ENCODE results near the gene PIPOX. TPM values are rescaled to one million over a fixed set of nuclear protein-coding genes. Genes with fewer than 3 reads are reported as not detected.

The PIPOX gene
- polyA plus RNA-seq, 1 donor from 2014 or later = 4.4 TPM

- Histone ChIP-seq H3K9me3 (ENCODE audit: low read length) (no peaks in the 10 kb centered on the region), H3K9me2 (ENCODE audit: insufficient read depth, low read length) (no peaks in the 10 kb centered on the region), H2AFZ (ENCODE audit: low read depth, low read length) (no peak overlapping the region), H3K27me3 (ENCODE audit: insufficient read depth, low read depth, low read length) (peaks cover 21% of the 10 kb centered on the region), H3K9ac (ENCODE audit: low read length) (no peak overlapping the region), H3K36me3 (ENCODE audit: insufficient read depth, low read length) (no peaks in the 10 kb centered on the region), H3K79me2 (replicated peaks; ENCODE audit: insufficient read depth, low read length) (no peaks in the 10 kb centered on the region), H3F3A (ENCODE audit: insufficient read depth, low read length, poor library complexity, severe bottlenecking) (no peaks in the 10 kb centered on the region), H3K4me2 (ENCODE audit: low read length) (no peak overlapping the region), H3K4me3 (ENCODE audit: low read length) (peak overlapping the region; percentile 73), H3K27ac (ENCODE audit: low read length) (no peak overlapping the region), H4K20me1 (ENCODE audit: insufficient read depth) (no peaks in the 10 kb centered on the region)
- TF ChIP-seq TAF1 (IDR thresholded peaks at IDR 0.05; ENCODE audit: low read depth) (no peak), EP300 (conservative IDR thresholded peaks at IDR 0.05; ENCODE audit: poor library complexity, severe bottlenecking) (no peak), RAD21 (conservative IDR thresholded peaks at IDR 0.05) (no peak), POLR2AphosphoS5 (IDR thresholded peaks at IDR 0.05) (no peak), SMC3 (conservative IDR thresholded peaks at IDR 0.05; ENCODE audit: poor library complexity) (no peak), EZH2 (IDR thresholded peaks at IDR 0.05; ENCODE audit: borderline replicate concordance, insufficient read depth, low read length, poor library complexity, severe bottlenecking) (no peak), MXI1 (conservative IDR thresholded peaks at IDR 0.05; ENCODE audit: poor library complexity, severe bottlenecking) (no peak)
- TF ChIP-seq, protein P1, sequence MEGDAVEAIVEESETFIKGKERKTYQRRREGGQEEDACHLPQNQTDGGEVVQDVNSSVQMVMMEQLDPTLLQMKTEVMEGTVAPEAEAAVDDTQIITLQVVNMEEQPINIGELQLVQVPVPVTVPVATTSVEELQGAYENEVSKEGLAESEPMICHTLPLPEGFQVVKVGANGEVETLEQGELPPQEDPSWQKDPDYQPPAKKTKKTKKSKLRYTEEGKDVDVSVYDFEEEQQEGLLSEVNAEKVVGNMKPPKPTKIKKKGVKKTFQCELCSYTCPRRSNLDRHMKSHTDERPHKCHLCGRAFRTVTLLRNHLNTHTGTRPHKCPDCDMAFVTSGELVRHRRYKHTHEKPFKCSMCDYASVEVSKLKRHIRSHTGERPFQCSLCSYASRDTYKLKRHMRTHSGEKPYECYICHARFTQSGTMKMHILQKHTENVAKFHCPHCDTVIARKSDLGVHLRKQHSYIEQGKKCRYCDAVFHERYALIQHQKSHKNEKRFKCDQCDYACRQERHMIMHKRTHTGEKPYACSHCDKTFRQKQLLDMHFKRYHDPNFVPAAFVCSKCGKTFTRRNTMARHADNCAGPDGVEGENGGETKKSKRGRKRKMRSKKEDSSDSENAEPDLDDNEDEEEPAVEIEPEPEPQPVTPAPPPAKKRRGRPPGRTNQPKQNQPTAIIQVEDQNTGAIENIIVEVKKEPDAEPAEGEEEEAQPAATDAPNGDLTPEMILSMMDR (IDR thresholded peaks at IDR 0.05; ENCODE audit: poor library complexity, severe bottlenecking) = no peak
- TF ChIP-seq, protein P2, sequence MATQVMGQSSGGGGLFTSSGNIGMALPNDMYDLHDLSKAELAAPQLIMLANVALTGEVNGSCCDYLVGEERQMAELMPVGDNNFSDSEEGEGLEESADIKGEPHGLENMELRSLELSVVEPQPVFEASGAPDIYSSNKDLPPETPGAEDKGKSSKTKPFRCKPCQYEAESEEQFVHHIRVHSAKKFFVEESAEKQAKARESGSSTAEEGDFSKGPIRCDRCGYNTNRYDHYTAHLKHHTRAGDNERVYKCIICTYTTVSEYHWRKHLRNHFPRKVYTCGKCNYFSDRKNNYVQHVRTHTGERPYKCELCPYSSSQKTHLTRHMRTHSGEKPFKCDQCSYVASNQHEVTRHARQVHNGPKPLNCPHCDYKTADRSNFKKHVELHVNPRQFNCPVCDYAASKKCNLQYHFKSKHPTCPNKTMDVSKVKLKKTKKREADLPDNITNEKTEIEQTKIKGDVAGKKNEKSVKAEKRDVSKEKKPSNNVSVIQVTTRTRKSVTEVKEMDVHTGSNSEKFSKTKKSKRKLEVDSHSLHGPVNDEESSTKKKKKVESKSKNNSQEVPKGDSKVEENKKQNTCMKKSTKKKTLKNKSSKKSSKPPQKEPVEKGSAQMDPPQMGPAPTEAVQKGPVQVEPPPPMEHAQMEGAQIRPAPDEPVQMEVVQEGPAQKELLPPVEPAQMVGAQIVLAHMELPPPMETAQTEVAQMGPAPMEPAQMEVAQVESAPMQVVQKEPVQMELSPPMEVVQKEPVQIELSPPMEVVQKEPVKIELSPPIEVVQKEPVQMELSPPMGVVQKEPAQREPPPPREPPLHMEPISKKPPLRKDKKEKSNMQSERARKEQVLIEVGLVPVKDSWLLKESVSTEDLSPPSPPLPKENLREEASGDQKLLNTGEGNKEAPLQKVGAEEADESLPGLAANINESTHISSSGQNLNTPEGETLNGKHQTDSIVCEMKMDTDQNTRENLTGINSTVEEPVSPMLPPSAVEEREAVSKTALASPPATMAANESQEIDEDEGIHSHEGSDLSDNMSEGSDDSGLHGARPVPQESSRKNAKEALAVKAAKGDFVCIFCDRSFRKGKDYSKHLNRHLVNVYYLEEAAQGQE (IDR thresholded peaks at IDR 0.05; ENCODE audit: borderline replicate concordance) = no peak
Observed at GRCh38 chr17:29004081-29004692, 38.8 kb upstream of the PIPOX start.

- Histone ChIP-seq H3K36me3 (ENCODE audit: insufficient read depth, low read length) (no peaks in the 10 kb centered on the region), H3K9me2 (ENCODE audit: insufficient read depth, low read length) (no peaks in the 10 kb centered on the region), H3K4me3 (ENCODE audit: low read length) (peak within 1 kb of the TSS; percentile 73), H3K4me2 (ENCODE audit: low read length) (peak within 1 kb of the TSS; percentile 88), H3K27ac (ENCODE audit: low read length) (no peak within 1 kb of the TSS), H3F3A (ENCODE audit: insufficient read depth, low read length, poor library complexity, severe bottlenecking) (no peaks in the 10 kb centered on the region), H3K9me3 (ENCODE audit: low read length) (no peaks in the 10 kb centered on the region), H3K9ac (ENCODE audit: low read length) (peak within 1 kb of the TSS; percentile 71), H3K79me2 (replicated peaks; ENCODE audit: insufficient read depth, low read length) (no peaks in the 10 kb centered on the region), H2AFZ (ENCODE audit: low read depth, low read length) (peak within 1 kb of the TSS; percentile 66), H4K20me1 (ENCODE audit: insufficient read depth) (no peaks in the 10 kb centered on the region), H3K27me3 (ENCODE audit: insufficient read depth, low read depth, low read length) (peaks cover 21% of the 10 kb centered on the region)
- TF ChIP-seq TAF1 (IDR thresholded peaks at IDR 0.05; ENCODE audit: low read depth) (no peak), EZH2 (IDR thresholded peaks at IDR 0.05; ENCODE audit: borderline replicate concordance, insufficient read depth, low read length, poor library complexity, severe bottlenecking) (no peak), SMC3 (conservative IDR thresholded peaks at IDR 0.05; ENCODE audit: poor library complexity) (peak; percentile 46), RAD21 (conservative IDR thresholded peaks at IDR 0.05) (peak; percentile 47), POLR2AphosphoS5 (IDR thresholded peaks at IDR 0.05) (peak; percentile 63), EP300 (conservative IDR thresholded peaks at IDR 0.05; ENCODE audit: poor library complexity, severe bottlenecking) (no peak), MXI1 (conservative IDR thresholded peaks at IDR 0.05; ENCODE audit: poor library complexity, severe bottlenecking) (no peak)
- TF ChIP-seq, protein P2 (IDR thresholded peaks at IDR 0.05; ENCODE audit: borderline replicate concordance) = peak; percentile 95
- TF ChIP-seq, protein P1 (IDR thresholded peaks at IDR 0.05; ENCODE audit: poor library complexity, severe bottlenecking) = no peak
Observed at GRCh38 chr17:29005936-29006511, 36.9 kb upstream of the PIPOX start, which contains the start of gene SEZ6. Gene SEZ6 (minus strand): TSS chr17:29006033. CDS start chr17:29005869, 164 bp downstream.

Measured in neural cell (in vitro differentiated cells).